H1 (cell line): Measurements from ENCODE around the gene SURF2. TPM values are rescaled to one million over a fixed set of nuclear protein-coding genes. Genes with fewer than 3 reads are reported as not detected.

ENCODE experiments used
- CTCF ChIA-PET: fragments of 300-600 bp; sonication (Branson Sonifier 250); formaldehyde crosslinking; loops from one replicate; lab custom pipeline; 2021; ENCODE audit not compliant: partially characterized antibody; lab: Charles Lee
- POLR2A ChIA-PET: fragments of 300-600 bp; sonication (Branson Sonifier 250); formaldehyde crosslinking; loops from one replicate; lab custom pipeline; 2021; ENCODE audit warnings: inconsistent platforms; ENCODE audit not compliant: partially characterized antibody; lab: Charles Lee
- DNase-seq, 2 experiments: peaks; one replicate each; pipeline versions ENCODE4 v3.0.0 to v3.0.0-alpha.2; 2010 to 2022; ENCODE audit warnings: low spot score in 2 of 2, low read depth in 1 of 2, mixed read lengths in 1 of 2
- FAIRE-seq: peaks from 2 replicates; lab custom pipeline; 2011; peaks lifted over from hg19 to GRCh38; lab: Jason Lieb, UNC
- H2AFZ ChIP-seq: 2 replicates; pipeline ENCODE4 v1.8.1; 2012; ENCODE audit warnings: low read length, inconsistent platforms
- H2AK5ac ChIP-seq: 2 replicates; pipeline ENCODE4 v1.6.1; 2013; ENCODE audit warnings: low read depth, low read length
- H2BK120ac ChIP-seq: replicated peaks from 2 replicates; pipeline ENCODE3; 2013; ENCODE audit warnings: low read depth, low read length, inconsistent platforms
- H2BK12ac ChIP-seq: 2 replicates; pipeline ENCODE4 v1.6.1; 2013; ENCODE audit warnings: low read depth, low read length
- H2BK15ac ChIP-seq: 2 replicates; pipeline ENCODE4 v1.6.1; 2013; ENCODE audit warnings: low read length
- H2BK20ac ChIP-seq: 2 replicates; pipeline ENCODE4 v1.6.1; 2013; ENCODE audit warnings: low read length
- H2BK5ac ChIP-seq: 2 replicates; pipeline ENCODE4 v1.6.1; 2013; ENCODE audit warnings: low read depth, low read length
- H3K14ac ChIP-seq: 2 replicates; pipeline ENCODE4 v1.6.1; 2013; ENCODE audit warnings: inconsistent platforms; ENCODE audit not compliant: insufficient read length
- H3K18ac ChIP-seq: 2 replicates; pipeline ENCODE4 v1.6.1; 2013; ENCODE audit warnings: low read length; ENCODE audit errors: extremely low read depth
- H3K23ac ChIP-seq: 2 replicates; pipeline ENCODE4 v1.6.1; 2013; ENCODE audit warnings: inconsistent platforms; ENCODE audit not compliant: insufficient read length
- H3K23me2 ChIP-seq: 2 replicates; pipeline ENCODE4 v1.6.1; 2013; ENCODE audit warnings: low read depth, low read length
- H3K27ac ChIP-seq: 2 replicates; pipeline ENCODE4 v1.6.1; 2011; ENCODE audit warnings: low read depth, low read length, inconsistent platforms
- H3K27me3 ChIP-seq, 4 experiments: replicated peaks in 1 of 4; 1 replicate in 1 of 4; 2 replicates in 3 of 4; pipeline versions ENCODE4 v1.6.1 to v1.8.1; 2011 to 2013; ENCODE audit warnings: low read length in 3 of 4, mild to moderate bottlenecking in 3 of 4, inconsistent platforms in 2 of 4, mixed read lengths in 2 of 4, moderate library complexity in 1 of 4; ENCODE audit not compliant: control insufficient read depth in 3 of 4, insufficient read depth in 3 of 4; ENCODE audit errors: extremely low read depth in 1 of 4
- H3K36me3 ChIP-seq, 4 experiments: 2 replicates each; pipeline versions ENCODE4 v1.6.1 to v1.8.1; 2011 to 2013; ENCODE audit warnings: mild to moderate bottlenecking in 4 of 4, low read length in 3 of 4, moderate library complexity in 2 of 4, control low read depth in 1 of 4, inconsistent platforms in 1 of 4; ENCODE audit not compliant: insufficient read depth in 4 of 4, control insufficient read depth in 2 of 4
- H3K4ac ChIP-seq: replicated peaks from 2 replicates; pipeline ENCODE3; 2013; ENCODE audit warnings: low read length, low read depth, mixed read lengths, inconsistent platforms; ENCODE audit not compliant: insufficient read length
- H3K4me1 ChIP-seq, 4 experiments: replicated peaks in 1 of 4; 1 replicate in 1 of 4; 2 replicates in 3 of 4; pipeline versions ENCODE4 v1.6.1 to v1.8.1; 2011 to 2013; ENCODE audit warnings: low read length in 3 of 4, inconsistent platforms in 2 of 4, mixed read lengths in 1 of 4; ENCODE audit not compliant: insufficient read depth in 4 of 4, control insufficient read depth in 3 of 4
- H3K4me2 ChIP-seq, 2 experiments: 2 replicates each; pipeline versions ENCODE4 v1.6.1 to v1.8.1; 2011 to 2013; ENCODE audit warnings: low read depth in 2 of 2, low read length in 2 of 2, control low read depth in 1 of 2, inconsistent platforms in 1 of 2, mild to moderate bottlenecking in 1 of 2; ENCODE audit not compliant: insufficient read depth in 1 of 2
- H3K4me3 ChIP-seq, 4 experiments: fragments of 200-600, 300-600 bp in 1 of 4; sonication (generic), shearing (Covaris generic), sonication (Bioruptor Twin) in 1 of 4; 2 replicates each; pipeline versions ENCODE4 v1.5.1 to v1.8.1; 2011 to 2016; ENCODE audit warnings: low read length in 4 of 4, low read depth in 3 of 4, control low read depth in 2 of 4, inconsistent platforms in 2 of 4, mild to moderate bottlenecking in 2 of 4, mixed read lengths in 1 of 4, moderate library complexity in 1 of 4; ENCODE audit not compliant: insufficient read depth in 2 of 4; ENCODE audit errors: extremely low read depth in 1 of 4
- H3K56ac ChIP-seq: replicated peaks from 2 replicates; pipeline ENCODE3; 2013; ENCODE audit warnings: low read depth, mild to moderate bottlenecking, mixed read lengths, low read length, inconsistent platforms; ENCODE audit not compliant: insufficient read length
- H3K79me1 ChIP-seq: 2 replicates; pipeline ENCODE4 v1.6.1; 2013; ENCODE audit warnings: low read depth, low read length, control low read depth
- H3K79me2 ChIP-seq, 2 experiments: 2 replicates each; pipeline versions ENCODE4 v1.6.1 to v1.8.1; 2012 to 2013; ENCODE audit warnings: low read length in 2 of 2, mild to moderate bottlenecking in 2 of 2, inconsistent platforms in 1 of 2; ENCODE audit not compliant: insufficient read depth in 2 of 2, control insufficient read depth in 1 of 2
- H3K9ac ChIP-seq, 4 experiments: replicated peaks in 1 of 4; 1 replicate in 1 of 4; 2 replicates in 3 of 4; pipeline versions ENCODE4 v1.6.1 to v1.8.1; 2011 to 2013; ENCODE audit warnings: low read depth in 3 of 4, low read length in 3 of 4, control low read depth in 2 of 4, mild to moderate bottlenecking in 2 of 4, moderate library complexity in 2 of 4, inconsistent platforms in 1 of 4; ENCODE audit errors: extremely low read depth in 1 of 4
- H3K9me3 ChIP-seq, 2 experiments: 2 replicates each; pipeline versions ENCODE4 v1.6.1 to v1.8.1; 2012 to 2013; ENCODE audit warnings: mild to moderate bottlenecking in 2 of 2, moderate library complexity in 2 of 2, control low read depth in 1 of 2, inconsistent platforms in 1 of 2, low read depth in 1 of 2, low read length in 1 of 2, mixed read lengths in 1 of 2; ENCODE audit not compliant: insufficient read depth in 2 of 2
- H4K20me1 ChIP-seq, 2 experiments: replicated peaks in 1 of 2; 2 replicates each; pipeline versions ENCODE3 to v1.8.1; 2011 to 2013; ENCODE audit warnings: inconsistent platforms in 2 of 2, low read length in 2 of 2, mild to moderate bottlenecking in 1 of 2; ENCODE audit not compliant: insufficient read depth in 2 of 2, control insufficient read depth in 1 of 2
- H4K5ac ChIP-seq: 2 replicates; pipeline ENCODE4 v1.6.1; 2013; ENCODE audit warnings: low read length, low read depth, mixed read lengths, inconsistent platforms; ENCODE audit not compliant: insufficient read length
- H4K8ac ChIP-seq: 2 replicates; pipeline ENCODE4 v1.8.0; 2013; ENCODE audit warnings: mild to moderate bottlenecking, moderate library complexity, low read length, inconsistent platforms; ENCODE audit not compliant: insufficient read depth; ENCODE audit errors: extremely low read depth
- H4K91ac ChIP-seq: replicated peaks from 2 replicates; pipeline ENCODE3; 2013; ENCODE audit warnings: low read length, mixed read lengths, inconsistent platforms; ENCODE audit not compliant: insufficient read length
- BACH1 ChIP-seq: IDR thresholded peaks from 2 replicates; pipeline ENCODE4 v1.6.1; 2012; ENCODE audit warnings: low read length, improper control_type of control experiment
- CBX5 ChIP-seq: fragments of 300-800, 300-1000 bp; sonication (generic); IDR thresholded peaks from 2 replicates; pipeline ENCODE4 v1.7.1; 2016; ENCODE audit warnings: antibody characterized with exemption, low read length, low read depth
- E2F6 ChIP-seq: IDR thresholded peaks from 2 replicates; pipeline ENCODE4 v1.6.1; 2012; ENCODE audit warnings: inconsistent platforms
- EP300 ChIP-seq, 2 experiments: IDR thresholded peaks; 1 replicate in 1 of 2; 2 replicates in 1 of 2; pipeline ENCODE4 v1.6.1; 2011 to 2012; ENCODE audit warnings: low read depth in 2 of 2, low read length in 2 of 2, mild to moderate bottlenecking in 2 of 2, borderline replicate concordance in 1 of 2, inconsistent platforms in 1 of 2, moderate library complexity in 1 of 2
- HDAC2 ChIP-seq, 2 experiments: fragments of 300-600 bp in 1 of 2; sonication (generic) in 1 of 2; IDR thresholded peaks; 2 replicates each; pipeline ENCODE4 v1.6.1; 2011 to 2012; ENCODE audit warnings: low read depth in 2 of 2, low read length in 2 of 2, mild to moderate bottlenecking in 2 of 2, moderate library complexity in 2 of 2, borderline replicate concordance in 1 of 2, inconsistent platforms in 1 of 2
- HDAC6 ChIP-seq: IDR thresholded peaks from one replicate; pipeline ENCODE4 v1.7.1; 2012; ENCODE audit warnings: low read depth, mild to moderate bottlenecking, inconsistent platforms, low read length, moderate library complexity
- RFX5 ChIP-seq: IDR thresholded peaks from 2 replicates; pipeline ENCODE4 v1.6.1; 2011; ENCODE audit warnings: low read depth, low read length, improper control_type of control experiment, borderline replicate concordance
- SP1 ChIP-seq: IDR thresholded peaks from 2 replicates; pipeline ENCODE4 v1.6.1; 2011; ENCODE audit warnings: low read depth, low read length
- USF2 ChIP-seq: IDR thresholded peaks from 2 replicates; pipeline ENCODE4 v1.6.1; 2011; ENCODE audit warnings: low read length, improper control_type of control experiment
- WGBS, 2 experiments: shearing (Covaris generic) in 1 of 2; methylation state at CpG; one replicate each; pipeline versions ENCODE4 v1.1.6 to v1.1.7; 2013 to 2015; ENCODE audit warnings: low lambda C conversion rate in 2 of 2, mixed read lengths in 2 of 2, inconsistent platforms in 1 of 2, low coverage in 1 of 2, missing lambda C conversion rate in 1 of 2; ENCODE audit not compliant: insufficient replicate concordance in 2 of 2, insufficient coverage in 1 of 2, insufficient read length in 1 of 2; ENCODE audit errors: extremely low coverage in 1 of 2, missing lambda C conversion rate in 1 of 2; 5-methylcytosine and 5-hydroxymethylcytosine counted together
- polyA plus RNA-seq, 7 experiments: library from polyadenylated mRNA; depleted of rRNA in 3 of 7; stranded (reverse) in 5 of 7; unstranded in 2 of 7; fragments of >200 nt in 5 of 7; fragments of 200-250 nt in 2 of 7; gene quantifications; 1 replicate in 5 of 7; 2 replicates in 1 of 7; 4 replicates in 1 of 7; pipeline versions ENCODE4 v1.2.1 to v1.2.3, GENCODE V29; 2011 to 2013; ENCODE audit warnings: missing spikeins in 2 of 7, mixed read lengths in 2 of 7
- total RNA-seq: library from RNA; stranded (reverse); fragmentation: NEBNext Ultra II Directional; extraction: Animal tissue kit (Norgen Biotek cat#: 25700); gene quantifications from 2 replicates; pipeline ENCODE4 v1.2.1, GENCODE V29; 2021

Gene SURF2
- total and polyA plus RNA-seq, 2 of the 8 experiments (the other 6 are each of a cell fraction or from before 2014, with no cell fraction given): 36.6 to 37.7 TPM

GRCh38 chr9:133332381-133332730 lies 24.0 kb upstream of the SURF2 start:
- Histone ChIP-seq H4K8ac (no peak overlapping the region), H2BK120ac (no peak overlapping the region), H3K27me3 (no peaks in the 10 kb centered on the region), H2AK5ac (no peak overlapping the region), H3K23ac (no peak overlapping the region), H3K23me2 (peaks cover 7% of the 10 kb centered on the region; the same call in 1 of the 2 replicates), H3K18ac (no peak overlapping the region), H2BK15ac (no peak overlapping the region), H2AFZ (no peak overlapping the region), H4K91ac (no peak overlapping the region), H2BK12ac (no peak overlapping the region), H3K27ac (no peak overlapping the region), H2BK20ac (no peak overlapping the region), H3K4me1 (peaks cover 0 to 9% (median 2%) of the 10 kb centered on the region in 4 experiments; a peak in 1 of 7 replicates), H3K4me3 (no peak overlapping the region), H4K20me1 (peaks cover 4 to 16% of the 10 kb centered on the region in 2 experiments), H4K5ac (no peak overlapping the region), H2BK5ac (no peak overlapping the region), H3K56ac (no peak overlapping the region), H3K36me3 (peaks cover 20 to 43% (median 35%) of the 10 kb centered on the region in 4 experiments), H3K79me2 (peaks cover 0 to 15% of the 10 kb centered on the region in 2 experiments; a peak in 2 of 4 replicates), H3K4ac (no peak overlapping the region), H3K9me3 (no peaks in the 10 kb centered on the region), H3K9ac (no peak overlapping the region), H3K79me1 (peaks cover 10% of the 10 kb centered on the region), H3K14ac (no peak overlapping the region), H3K4me2 (no peak overlapping the region)
- WGBS, 2 experiments: 89% methylated on average over 18 of the region's 20 CpGs; no CpG with 5 or more reads in 1 of the 2 experiments
- DNase-seq (no peak), FAIRE-seq (no peak)
- ChIA-PET CTCF (interaction anchor here (0.6 to 7.0 kb wide), 10 partner anchors 10 to 155 kb away, joined by 3 to 123 read pairs (median 4); no protein-coding TSS in a partner anchor), POLR2A (interaction anchor here (1.2 to 7.3 kb wide), 6 partner anchors 8 to 150 kb away, joined by 3 to 120 read pairs (median 7); partner anchors contain the start of genes MED22 and RPL7A)
- TF ChIP-seq SP1 (no peak), EP300 (IDR thresholded peaks at IDR 0.05; ENCODE audit: borderline replicate concordance in 1 of 2, low read depth in 2 of 2, low read length in 2 of 2) (no peak), BACH1 (no peak), HDAC2 (IDR thresholded peaks at IDR 0.05; ENCODE audit: borderline replicate concordance in 1 of 2, low read depth in 2 of 2, low read length in 2 of 2) (no peak), E2F6 (no peak), RFX5 (no peak), CBX5 (no peak), USF2 (no peak), HDAC6 (no peak)
